KG1 (cell line): Measurements from ENCODE around the gene GARIN5B.
"Not testable (repeated sequence)": the region's sequence is repeated elsewhere in the genome, so short reads cannot be mapped to it uniquely, and the experiment has no call there.

ENCODE experiments used
- DNase-seq: peaks from one replicate; lab custom pipeline; 2025; lab: John Stamatoyannopoulos, UW

The GARIN5B gene

GRCh38 chr19:55348317-55349034, 14.6 kb downstream of the GARIN5B start:
- no peak for DNase-seq

GRCh38 chr19:55347442-55348009, 15.5 kb downstream of the GARIN5B start:
- no peak for DNase-seq

GRCh38 chr19:55346725-55347441, 16.2 kb downstream of the GARIN5B start:
- DNase-seq = no peak

- DNase-seq = no peak
Measured at GRCh38 chr19:55345818-55346724, 17.0 kb downstream of the GARIN5B start.

GRCh38 chr19:55345101-55345817, 17.8 kb downstream of the GARIN5B start:
- no peak for DNase-seq

- no peak for DNase-seq
Measured at GRCh38 chr19:55344444-55344843, 18.6 kb downstream of the GARIN5B start.

- DNase-seq = no peak
Measured at GRCh38 chr19:55341595-55342531, 21.2 kb downstream of the GARIN5B start.

GRCh38 chr19:55341171-55341588, 21.9 kb downstream of the GARIN5B start:
- no peak for DNase-seq

GRCh38 chr19:55340784-55341147, 22.3 kb downstream of the GARIN5B start:
- DNase-seq = no peak

- no peak for DNase-seq
Measured at GRCh38 chr19:55339889-55340783, 22.9 kb downstream of the GARIN5B start.

- DNase-seq = peak; percentile 100
Measured at GRCh38 chr19:55339105-55339888, 23.8 kb downstream of the GARIN5B start, which contains the start of gene KMT5C. Gene KMT5C, plus strand, starts transcription at chr19:55339876. Its CDS starts 2,061 bp downstream, at chr19:55341937.

- no peak for DNase-seq
Measured at GRCh38 chr19:55336101-55336500, 27.0 kb downstream of the GARIN5B start.

GRCh38 chr19:55333870-55334269, 29.2 kb downstream of the GARIN5B start:
- no peak for DNase-seq

- DNase-seq = not testable (repeated sequence)
Measured at GRCh38 chr19:55329791-55330190, 33.3 kb downstream of the GARIN5B start.

GRCh38 chr19:55328774-55329318, 34.2 kb downstream of the GARIN5B start:
- DNase-seq = not testable (repeated sequence)

- no peak for DNase-seq
Measured at GRCh38 chr19:55325172-55325571, 37.9 kb downstream of the GARIN5B start, which contains the start of gene TMEM150B. Gene TMEM150B, minus strand, starts transcription at chr19:55325341. Its CDS starts 4,305 bp downstream, at chr19:55321036.

GRCh38 chr19:55324662-55325061, 38.4 kb downstream of the GARIN5B start:
- no peak for DNase-seq
